Non-pigmented ciliary epithelial cell (primary cell): ENCODE results near the gene CRYGN.

Experiments
- DNase-seq: peaks from one replicate; pipeline ENCODE4 v3.0.0-alpha.2; 2010; ENCODE audit warnings: low read depth

The CRYGN gene

DNA sequence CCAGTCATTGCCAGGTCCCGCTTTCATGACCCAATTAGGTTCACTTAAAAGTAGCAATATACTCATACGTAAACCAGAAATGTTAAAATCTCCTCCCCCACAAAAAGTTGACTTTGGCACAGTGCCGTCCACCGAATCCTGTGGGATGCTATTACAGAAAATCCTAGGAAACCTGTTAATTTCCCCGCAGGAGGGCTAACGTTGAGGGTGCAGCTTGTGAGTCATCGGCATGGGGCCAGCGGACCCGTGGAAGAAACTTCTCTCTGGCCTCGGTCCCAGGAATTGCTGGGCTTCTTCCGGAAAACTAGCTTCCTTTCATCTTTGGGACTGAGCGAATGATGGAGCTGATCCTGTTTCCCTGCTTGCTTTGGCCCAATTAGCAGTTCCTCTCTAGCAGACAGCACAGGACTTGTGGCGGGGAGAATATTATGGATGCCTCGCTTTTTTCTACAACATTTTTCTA is 13.5 kb downstream of the CRYGN start:
- DNase-seq, result peak; percentile 81

DNA sequence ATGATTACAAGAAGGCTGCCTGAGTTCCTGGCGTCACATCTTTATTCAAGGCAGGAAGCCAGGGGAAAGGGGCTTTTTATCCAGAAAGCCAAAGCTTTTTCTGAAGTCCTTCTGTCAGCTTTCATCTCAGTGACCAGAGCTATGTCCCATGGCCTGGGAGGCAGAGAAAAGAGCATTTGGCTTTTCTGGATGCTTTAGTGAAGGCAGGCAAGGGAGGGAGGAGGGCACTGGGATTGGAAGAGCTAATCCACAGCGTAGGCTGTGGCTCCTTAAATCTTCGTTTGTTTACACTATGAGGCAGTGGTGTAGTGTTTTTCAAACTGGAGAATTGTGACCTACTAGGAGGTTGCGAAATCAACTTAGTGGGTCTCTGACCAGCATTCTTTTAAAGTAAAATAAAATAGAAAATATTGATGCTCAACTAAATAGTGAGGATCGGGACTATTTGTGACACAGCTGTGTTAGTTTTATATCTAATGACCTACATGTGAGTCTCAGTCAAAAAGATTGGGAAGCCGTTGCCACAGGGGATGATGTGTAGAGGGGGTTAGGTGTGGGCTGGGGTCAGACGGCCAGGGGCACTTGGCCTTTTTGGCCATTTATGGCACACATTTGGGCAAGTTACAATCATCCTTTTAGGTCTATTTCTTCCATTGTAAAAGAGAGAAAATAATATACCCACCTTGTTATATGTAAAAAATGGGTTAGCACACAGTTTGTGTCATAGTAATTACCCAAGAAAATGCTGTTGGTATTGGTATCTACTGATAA is 14.1 kb downstream of the CRYGN start:
- DNase-seq, result peak; percentile 67

DNA sequence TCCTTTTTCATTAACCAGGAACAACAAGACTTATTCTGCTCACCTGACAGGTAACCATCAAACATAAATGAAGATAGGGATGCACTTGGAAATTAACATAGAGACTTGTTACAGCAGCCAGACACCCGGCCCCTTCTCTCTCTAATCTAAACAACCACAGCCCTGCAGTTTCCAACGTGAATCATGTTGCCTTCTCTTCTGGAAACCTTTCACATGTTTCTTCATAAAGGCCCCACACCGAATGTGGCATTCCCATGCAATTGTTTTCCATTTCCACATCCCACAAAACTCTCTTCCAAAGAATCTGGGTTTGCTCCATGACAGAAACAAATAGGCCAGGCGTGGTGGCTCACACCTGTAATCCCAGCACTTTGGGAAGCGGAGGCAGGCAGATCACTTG is 15.1 kb downstream of the CRYGN start:
- DNase-seq, result no peak

DNA sequence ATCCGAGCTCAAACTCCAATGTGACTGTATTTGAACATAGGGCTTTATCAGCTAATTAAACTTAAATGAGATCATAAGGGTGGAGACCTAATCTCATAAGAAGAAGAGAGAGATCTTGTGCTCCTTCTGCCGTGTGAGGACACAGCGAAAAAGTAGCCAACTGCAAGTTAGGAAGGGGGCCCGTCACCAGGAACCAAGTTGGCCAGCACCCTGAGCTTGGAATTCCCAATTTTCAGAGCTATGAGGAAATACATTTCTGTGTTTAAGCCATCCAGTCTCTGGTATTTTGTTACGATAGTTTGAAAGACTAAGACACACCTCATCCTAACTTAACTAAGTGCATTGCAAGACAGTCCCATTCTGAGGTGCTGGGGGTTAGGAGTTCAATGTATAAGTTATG is 16.0 kb downstream of the CRYGN start:
- no peak for DNase-seq

DNA sequence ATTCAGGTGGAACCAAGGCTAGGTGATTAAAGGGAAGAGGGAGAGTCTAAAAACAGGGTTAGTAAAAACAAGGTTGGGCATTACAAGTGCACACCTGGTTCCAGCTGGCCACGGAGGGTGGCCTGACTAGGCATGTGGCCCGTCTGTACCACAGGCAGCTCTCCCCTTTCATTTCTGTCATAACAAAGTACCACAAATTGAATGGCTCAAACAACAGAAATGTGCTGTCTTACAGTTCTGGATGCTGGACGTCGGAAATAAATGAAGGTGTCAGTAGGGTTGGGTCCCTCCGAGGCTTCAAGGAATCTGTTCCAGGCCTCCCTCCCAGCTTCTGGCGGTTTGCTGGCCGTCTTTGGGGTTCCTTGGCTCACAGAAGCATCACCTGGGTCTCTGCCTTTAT is 16.7 kb downstream of the CRYGN start:
- DNase-seq, result no peak

DNA sequence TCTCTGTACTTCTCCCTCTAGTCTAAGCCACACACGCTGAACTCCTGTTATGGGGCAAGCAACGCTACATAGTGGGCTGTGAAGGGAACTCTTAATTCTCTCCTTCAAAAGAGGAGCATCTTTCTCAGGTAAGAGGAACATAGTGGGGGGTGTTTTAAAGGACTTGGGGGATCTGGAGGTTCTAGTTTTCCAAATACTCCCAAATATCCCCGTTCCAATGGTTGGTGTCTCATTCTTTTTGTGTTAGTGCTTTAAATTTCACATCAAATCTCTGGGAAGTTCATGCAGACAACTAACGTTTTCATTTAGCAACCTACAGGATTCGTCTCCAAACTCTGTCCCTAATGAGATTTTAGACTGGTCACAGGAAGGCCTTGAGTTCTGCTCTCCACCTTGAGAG is 17.7 kb downstream of the CRYGN start:
- DNase-seq, result no peak

DNA sequence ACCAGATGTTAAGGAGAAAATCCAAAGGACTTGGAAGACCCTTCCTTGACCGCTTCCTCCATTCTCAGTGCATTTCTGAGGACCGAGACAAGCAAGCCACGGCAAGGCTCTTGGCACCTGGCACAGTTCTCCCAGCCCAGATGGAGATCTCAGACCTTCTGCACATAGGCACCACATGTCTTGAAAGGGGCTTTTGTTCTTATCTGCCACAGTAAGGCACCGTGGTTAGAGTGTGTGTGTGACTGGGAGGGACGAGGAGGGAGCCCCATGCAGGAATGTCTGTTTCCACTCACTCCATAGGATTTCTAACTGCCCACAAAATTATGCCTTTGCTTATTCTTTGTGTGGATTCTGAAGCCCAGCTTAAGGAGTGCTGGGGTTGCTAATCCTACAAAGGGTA is 19.8 kb downstream of the CRYGN start:
- no peak for DNase-seq

DNA sequence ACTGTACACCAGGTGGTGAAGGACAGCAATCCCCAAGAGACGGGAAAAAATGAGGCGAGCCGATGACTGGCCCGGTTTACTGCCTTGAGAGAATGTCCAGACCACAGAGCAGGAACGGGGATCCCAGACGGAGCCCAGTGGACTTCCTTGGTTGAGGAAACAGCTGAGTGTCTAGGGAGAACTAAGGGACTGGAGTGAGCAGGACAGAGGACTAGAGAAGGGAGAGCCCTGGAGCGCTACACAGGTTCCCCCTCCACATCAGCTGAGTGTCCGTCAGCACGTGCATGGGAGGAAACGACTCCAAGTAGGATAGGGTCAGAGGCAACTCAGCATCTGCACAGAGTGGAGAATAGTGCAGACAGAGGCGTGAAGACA is 23.0 kb downstream of the CRYGN start:
- no peak for DNase-seq

DNA sequence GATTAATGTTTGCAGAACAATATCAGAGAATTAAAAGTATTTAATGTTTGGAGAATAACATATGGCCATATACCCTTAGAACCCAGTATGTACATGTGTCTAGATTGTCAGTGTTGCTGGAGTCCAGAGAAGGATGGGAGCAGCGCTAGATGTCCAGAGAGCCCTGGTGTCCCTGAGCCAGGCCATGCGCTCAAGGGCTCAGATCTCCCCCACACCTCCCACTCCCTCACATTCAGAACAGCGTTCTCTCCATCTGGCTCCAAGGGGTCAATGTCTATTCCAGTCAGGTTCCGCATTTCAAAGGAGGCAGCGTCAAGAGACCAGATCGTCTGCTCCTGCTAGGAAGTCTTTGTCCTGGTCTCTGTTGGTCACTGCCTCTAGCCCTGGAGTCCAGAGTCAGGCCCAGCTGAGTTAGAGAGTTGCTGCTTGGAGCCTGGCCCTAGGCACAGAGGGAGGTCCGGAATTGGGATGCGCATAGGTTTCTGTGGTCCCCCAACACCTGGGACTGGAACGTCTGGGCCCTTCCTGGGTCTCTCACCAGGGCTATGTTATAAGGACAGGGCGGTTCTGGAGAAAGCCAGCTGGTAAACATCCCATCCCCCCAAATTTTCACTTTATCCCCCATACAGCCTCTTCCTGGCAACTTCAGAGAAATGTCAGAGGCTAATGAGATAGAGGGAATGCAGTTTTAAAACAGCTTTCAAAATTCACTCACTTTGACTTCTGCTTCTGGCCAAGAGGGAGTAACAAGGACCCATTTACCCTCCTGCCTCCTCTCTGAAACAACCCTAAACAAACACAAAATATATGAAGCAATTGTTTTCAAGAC is 23.6 kb downstream of the CRYGN start:
- DNase-seq, result no peak

DNA sequence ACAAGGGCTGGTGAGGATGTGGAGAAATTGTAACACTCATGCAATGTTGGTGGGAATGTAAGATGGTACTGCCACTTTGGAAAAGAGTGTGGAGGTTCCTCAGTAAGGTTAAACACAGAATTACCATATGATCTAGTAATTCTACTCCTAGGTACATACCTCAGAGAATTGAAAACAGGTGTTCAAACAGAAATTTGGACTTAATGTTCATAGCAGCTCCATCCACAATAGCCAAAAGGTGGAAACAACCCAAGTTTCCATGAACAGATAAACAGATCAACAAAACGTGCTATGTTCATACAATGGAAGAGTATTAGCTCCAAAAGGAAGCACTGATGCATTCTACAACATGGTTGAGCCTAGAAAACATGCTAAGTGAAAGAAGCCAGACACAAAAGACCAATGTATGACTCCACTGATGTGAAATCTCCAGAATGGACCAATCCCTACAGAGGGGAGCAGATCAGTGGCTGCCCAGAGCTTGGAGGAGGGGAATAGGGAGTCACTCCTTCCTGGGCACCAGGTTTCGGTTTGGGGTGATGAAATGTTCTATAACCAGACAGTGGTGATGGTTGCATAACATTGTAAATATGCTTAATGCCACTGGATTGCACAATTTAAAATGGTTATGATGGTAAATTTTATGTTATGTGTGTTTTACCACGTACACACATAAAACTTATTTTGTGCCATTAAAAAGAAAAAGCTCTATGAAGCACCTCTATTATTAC is 24.4 kb downstream of the CRYGN start:
- no peak for DNase-seq

DNA sequence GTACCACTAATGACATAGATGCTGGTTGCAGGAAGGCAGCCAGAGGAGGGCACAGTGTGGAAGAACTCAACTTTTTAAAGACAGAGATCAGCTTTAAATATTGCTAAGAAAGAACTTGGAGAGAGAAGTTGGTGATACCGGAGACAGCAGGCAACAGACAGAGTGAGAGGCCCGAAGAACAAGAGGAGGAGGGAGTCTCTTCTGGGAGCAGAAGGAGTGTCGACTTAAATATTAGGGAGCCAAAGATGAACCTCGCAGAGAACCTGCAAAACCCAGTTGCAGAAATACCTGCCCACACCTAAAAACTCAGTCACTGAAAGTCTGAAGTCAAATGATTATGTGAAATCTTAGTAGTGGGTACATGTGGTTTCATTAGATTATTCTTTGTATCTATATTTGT is 26.7 kb downstream of the CRYGN start:
- DNase-seq, result no peak

DNA sequence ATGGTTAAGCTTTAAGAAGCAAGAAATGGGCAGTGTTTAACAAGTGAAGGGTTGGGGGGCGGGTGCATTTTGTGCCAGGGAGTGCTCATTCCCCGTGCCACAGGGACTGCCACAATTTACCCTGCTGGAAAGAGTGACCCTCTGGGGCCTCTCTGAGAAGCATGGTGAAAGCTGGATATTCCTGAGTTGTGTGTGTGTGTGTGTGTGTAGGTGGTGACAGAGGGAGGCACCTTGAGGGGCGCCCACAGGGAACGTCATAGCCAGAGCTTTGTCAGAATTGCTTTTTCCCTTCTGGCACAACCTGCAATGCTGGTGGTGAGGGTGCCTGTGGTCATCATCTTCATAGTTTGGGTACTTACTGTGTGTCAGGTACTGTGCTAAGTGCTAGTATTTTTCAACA is 27.6 kb downstream of the CRYGN start:
- DNase-seq, result no peak

DNA sequence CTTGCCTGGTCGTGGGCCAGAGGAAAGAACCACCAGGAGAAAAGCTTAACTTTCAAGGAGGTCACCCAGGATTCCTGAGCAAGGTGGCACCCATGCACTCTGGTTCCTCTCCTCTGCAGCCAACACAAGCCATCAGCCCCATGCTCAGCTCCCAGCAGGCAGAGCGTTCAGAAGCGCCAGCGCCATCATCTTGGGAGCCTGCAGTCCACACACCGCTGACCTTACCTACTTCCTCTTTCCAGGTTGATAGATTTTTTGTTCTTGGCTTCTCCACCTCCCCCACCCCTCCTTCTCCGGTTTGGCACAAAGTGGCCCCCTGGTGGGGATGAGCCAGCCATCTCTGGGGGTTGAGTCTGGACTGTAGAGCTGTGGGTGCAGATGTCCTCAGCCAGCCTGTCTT is 28.4 kb downstream of the CRYGN start:
- DNase-seq, result no peak

DNA sequence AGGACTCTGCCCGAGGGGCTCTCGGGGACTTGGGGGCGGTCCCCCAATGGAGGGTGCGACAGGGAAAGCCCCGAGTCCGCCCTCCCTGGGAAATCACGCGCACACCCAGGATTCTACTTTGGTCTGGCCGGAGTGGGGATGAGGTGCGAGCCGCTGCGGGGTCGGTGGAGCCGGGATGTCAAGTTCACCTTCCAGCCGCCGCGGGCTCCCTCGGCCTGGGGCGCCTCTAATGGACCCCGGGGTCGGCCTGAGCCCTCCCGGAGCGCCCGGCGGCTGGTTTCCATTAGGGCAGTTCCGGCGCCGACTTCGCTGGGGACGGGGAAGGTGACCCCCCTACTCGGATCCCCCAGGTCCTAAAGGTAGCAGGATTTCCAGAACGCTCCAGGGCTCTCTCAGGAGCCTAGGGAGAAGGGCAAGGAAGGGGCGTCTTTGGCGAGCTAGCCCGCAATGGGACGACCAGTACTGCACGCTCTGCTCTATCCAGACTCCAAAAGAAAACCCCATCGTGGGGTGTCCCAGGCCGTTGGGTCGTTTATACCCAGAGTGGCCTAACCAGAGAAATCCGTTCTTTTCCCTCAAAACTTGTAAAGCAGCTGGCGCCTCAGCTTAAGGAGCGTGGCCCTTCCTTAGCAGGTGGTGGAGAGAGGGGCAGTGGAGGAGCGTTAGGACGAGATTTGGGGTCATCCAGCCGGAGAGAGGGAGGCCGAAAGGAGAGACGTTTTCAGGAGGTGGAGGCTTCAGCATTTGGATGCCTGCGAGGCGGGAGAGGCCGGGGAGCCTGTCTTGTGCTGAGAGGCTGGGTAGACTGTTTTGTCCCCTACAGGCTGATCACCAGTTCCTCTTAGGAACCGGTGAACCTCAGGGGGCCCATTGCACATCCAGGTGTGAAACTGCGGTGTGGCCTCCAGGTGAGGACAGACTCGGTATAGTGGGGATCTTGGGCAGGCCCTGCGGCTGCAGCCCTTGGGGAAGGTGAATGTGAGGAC is 29.2 kb downstream of the CRYGN start:
- no peak for DNase-seq

DNA sequence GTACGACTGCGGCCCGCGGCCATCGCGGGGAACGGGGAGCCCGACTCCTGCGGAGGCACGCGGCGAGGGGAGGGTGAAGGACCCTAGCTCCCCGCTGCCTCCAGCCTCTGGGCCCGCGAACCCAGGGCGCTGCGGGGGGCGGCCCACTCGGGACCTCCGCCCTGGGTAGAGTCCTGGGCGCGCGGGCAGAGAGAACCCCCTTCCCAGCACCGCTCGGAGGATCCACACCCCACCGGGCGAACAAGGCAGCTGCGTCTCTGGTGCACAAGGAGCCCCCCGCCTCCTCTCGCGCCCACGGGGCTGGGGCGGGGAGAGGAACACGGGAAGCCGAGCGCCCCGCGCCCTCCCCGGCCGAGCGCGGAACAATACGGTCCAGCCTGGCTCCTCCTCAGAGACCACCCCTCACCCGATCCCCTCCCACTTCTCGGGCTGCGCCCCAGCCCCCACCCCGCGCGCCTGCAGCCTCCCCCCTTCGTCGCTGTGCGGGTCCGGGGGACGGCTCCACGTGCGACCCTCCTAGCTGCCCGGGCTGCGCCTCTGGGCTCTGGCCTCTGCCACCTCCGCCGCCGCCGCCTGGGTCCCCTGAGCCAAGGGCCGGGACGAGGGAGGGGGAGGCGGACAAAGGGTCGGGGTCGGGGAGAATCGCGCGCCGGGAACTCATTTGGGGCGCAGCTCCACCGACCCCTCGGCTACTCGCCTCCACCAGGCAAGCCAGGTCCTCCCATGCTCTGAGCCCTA is 30.1 kb downstream of the CRYGN start, which contains the start of gene WDR86:
Gene WDR86 (minus strand): TSS at position 372 of the 738 bp plus-strand sequence. CDS start 449 bp downstream, outside the sequence.
- no peak for DNase-seq

DNA sequence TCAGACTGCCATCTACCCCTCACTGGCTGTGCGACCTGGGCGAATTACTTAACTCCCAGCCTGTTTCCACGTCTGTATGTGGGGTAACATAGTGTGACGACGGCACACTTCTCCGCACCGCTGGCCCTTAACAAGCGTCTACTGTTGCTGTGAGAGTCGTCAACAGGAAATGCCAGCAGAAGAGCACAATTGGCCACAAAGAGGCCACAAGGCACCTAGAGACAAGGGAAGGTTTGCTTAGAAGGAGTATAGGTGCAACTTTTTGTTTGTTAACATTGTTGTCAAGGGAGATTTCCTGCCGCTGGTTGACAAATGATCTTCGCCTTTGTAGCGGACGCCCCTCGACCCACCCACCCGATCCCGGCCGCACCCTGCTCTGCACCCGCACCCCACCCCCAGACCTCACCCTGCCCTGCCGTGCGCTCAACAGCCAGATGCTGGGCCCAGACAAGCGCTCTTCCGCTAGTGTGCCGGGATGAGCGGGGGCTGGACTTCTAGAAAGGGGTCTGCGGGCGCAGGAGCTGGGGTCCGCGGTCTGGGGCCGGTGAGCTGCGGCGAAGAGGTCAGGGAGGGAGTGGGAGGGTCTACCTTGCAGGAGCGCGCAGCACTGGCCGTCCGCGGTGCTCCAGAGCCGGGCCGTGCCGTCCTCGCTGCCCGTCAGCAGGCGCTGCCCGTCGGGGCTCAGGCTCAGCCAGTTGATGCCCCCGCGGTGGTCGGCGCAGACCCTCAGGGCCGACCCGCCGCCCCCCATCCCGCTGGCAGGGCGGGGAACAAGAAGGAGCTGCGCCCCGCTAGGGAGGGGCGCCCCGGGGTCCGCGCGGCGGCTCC is 30.9 kb downstream of the CRYGN start:
- DNase-seq, result no peak

DNA sequence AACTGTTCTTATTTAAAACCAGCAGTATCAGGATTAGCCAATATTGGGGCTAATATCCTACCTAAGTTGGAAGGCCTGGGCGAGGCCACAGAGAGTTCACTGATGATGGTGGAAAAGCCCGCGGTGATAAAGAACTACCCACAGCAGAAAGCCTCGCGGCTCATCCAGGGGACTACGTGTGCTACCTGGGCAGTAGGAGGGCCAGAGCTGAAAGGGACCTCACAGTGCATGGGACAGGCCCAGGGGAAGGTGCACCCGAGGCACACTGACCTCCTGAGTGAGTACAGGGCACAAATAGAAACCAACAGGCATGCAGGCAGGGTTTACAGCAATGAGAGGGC is 31.5 kb downstream of the CRYGN start:
- DNase-seq, result no peak

DNA sequence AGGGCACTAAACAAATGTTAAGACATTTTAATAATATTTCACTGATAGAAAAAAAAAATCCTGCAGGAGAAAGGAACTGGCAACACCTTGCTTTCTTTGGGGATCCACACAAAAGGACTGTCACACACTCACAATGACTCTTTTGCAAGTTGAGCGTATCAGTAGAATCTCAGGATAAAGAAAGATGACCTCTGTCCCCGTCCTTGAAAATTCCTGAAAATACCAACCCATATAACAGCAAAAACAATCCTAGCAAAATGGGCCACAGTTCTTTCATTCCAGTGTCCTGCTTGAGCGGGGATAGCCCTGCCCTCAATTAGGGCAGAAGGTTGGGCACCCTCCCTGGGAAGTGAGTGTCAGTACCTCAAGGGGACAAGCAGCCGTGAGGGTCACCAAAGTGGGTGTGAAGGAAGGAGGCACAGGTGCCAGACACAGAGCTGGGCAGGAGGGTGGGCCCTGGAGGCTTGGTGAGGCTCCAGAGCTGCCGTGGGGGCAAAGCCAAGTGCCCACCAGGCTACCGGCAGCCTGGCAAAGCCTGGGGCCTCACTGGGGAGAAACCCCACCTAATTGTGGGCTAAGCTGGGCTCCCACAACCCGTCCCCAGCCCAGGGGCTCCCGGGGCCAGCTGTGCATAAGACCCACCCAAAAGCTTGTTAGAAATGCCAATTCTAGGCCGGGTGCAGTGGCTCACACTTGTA is 32.9 kb downstream of the CRYGN start:
- DNase-seq, result no peak
